ENCODE data around the gene PRDM16. TPM values are rescaled to one million over a fixed set of nuclear protein-coding genes. Genes with fewer than 3 reads are reported as not detected.

PRDM16 gene
- total RNA-seq, 1 experiment from 2014 or later: 0.09 TPM

DNA sequence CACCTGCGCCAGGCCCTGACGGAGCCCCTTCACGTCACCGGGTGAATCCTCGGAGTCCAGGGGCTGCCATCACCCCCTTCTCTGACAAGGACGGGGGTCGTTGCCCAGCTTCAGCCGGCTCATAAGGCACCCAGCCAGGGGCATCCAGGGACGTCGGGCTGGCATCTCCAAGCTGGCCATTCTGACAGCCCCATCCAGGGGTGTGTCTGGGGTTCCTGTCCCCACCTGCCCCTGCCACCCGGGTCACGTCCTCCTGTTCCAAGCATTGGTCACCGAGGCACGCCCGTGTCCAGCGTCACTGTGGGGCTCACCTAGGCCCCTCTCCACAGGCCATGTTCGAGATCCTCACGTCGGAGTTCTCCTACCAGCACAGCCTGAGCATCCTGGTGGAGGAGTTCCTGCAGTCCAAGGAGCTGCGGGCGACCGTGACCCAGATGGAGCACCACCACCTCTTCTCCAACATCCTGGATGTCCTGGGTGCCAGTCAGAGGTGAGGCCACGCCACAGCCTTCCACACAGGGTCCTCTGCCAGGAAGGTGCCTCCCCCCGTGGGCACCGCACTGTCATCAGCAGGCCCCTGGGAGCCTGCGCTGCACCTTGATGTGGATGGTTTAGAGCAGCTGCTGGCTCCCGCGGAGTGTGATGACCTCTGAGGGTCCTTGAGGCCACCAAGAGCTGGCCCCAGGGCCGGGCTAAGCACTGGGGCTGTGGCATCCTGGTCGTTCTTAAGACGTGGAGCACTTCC is 400.3 kb downstream of the PRDM16 start:
- H3K27me3 Mint-ChIP-seq (ENCODE audit: unreplicated experiment): no peaks in the 10 kb centered on the region
- H3K4me3 Mint-ChIP-seq (ENCODE audit: low read depth, unreplicated experiment): no peak overlapping the region
- no peaks in the 10 kb centered on the region for H3K9me3 Mint-ChIP-seq (ENCODE audit: low read depth, unreplicated experiment)
- peaks cover 27% of the 10 kb centered on the region for H3K36me3 Mint-ChIP-seq (ENCODE audit: insufficient read depth, unreplicated experiment)
- intact Hi-C loops (cut with micrococcal nuclease; ENCODE audit: unreplicated experiment): no loop called here
- H3K4me1 Mint-ChIP-seq (ENCODE audit: low read depth, unreplicated experiment): no peaks in the 10 kb centered on the region
- CTCF ChIA-PET: no interaction called here
- DNase-seq: no peak
- TF ChIP-seq, protein P1, sequence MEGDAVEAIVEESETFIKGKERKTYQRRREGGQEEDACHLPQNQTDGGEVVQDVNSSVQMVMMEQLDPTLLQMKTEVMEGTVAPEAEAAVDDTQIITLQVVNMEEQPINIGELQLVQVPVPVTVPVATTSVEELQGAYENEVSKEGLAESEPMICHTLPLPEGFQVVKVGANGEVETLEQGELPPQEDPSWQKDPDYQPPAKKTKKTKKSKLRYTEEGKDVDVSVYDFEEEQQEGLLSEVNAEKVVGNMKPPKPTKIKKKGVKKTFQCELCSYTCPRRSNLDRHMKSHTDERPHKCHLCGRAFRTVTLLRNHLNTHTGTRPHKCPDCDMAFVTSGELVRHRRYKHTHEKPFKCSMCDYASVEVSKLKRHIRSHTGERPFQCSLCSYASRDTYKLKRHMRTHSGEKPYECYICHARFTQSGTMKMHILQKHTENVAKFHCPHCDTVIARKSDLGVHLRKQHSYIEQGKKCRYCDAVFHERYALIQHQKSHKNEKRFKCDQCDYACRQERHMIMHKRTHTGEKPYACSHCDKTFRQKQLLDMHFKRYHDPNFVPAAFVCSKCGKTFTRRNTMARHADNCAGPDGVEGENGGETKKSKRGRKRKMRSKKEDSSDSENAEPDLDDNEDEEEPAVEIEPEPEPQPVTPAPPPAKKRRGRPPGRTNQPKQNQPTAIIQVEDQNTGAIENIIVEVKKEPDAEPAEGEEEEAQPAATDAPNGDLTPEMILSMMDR (IDR thresholded peaks at IDR 0.05; ENCODE audit: unreplicated experiment): no peak
- H3K27ac Mint-ChIP-seq (ENCODE audit: unreplicated experiment): no peak overlapping the region
- no TSS peak for BruUV-seq (replicated peaks)

DNA sequence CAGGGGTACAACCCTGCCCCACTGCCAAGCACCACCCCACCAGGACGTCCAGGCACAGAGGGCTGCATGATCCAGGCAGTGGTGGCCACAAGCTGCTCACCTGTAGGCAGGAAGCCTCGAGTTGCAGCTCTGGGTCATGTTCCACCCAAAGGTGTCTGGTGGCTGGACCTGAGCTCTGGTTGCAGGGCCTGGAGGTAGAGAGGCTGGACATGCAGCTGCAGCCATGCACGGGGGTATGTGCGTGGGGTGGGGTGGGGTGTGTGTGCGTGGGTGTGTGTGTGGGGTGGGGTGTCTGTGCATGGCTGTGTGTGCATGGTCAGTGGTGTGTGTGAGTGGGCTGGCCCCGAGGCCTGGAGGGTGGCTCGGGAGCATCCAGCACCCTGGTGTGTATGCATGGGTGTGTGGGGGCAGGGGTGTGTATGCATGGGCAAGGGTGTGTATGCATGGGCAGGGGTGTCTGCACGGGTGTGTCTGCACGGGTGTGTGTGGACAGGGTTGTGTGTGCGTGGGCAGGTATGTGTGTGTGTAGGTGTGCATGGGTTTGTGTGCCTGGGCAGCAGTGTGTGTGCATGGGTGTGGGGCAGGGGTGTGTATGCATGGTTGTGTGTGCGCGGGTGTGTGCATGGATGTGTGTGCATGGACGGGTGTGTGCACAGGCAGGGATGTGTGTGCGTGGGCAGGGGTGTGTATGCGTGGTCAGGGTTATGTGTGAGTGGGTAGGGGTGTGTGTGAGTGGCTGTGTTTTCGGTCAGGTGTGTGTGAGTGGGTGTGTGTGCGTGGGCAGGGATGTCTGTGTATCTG is 401.0 kb downstream of the PRDM16 start:
- H3K27me3 Mint-ChIP-seq (ENCODE audit: unreplicated experiment): no peaks in the 10 kb centered on the region
- TF ChIP-seq, protein P1 (IDR thresholded peaks at IDR 0.05; ENCODE audit: unreplicated experiment): no peak
- peaks cover 27% of the 10 kb centered on the region for H3K36me3 Mint-ChIP-seq (ENCODE audit: insufficient read depth, unreplicated experiment)
- H3K27ac Mint-ChIP-seq (ENCODE audit: unreplicated experiment): no peak overlapping the region
- intact Hi-C loops (cut with micrococcal nuclease; ENCODE audit: unreplicated experiment): no loop called here
- H3K4me3 Mint-ChIP-seq (ENCODE audit: low read depth, unreplicated experiment): no peak overlapping the region
- H3K9me3 Mint-ChIP-seq (ENCODE audit: low read depth, unreplicated experiment): no peaks in the 10 kb centered on the region
- no peaks in the 10 kb centered on the region for H3K4me1 Mint-ChIP-seq (ENCODE audit: low read depth, unreplicated experiment)
- CTCF ChIA-PET: no interaction called here
- no TSS peak for BruUV-seq (replicated peaks)
- no peak for DNase-seq

DNA sequence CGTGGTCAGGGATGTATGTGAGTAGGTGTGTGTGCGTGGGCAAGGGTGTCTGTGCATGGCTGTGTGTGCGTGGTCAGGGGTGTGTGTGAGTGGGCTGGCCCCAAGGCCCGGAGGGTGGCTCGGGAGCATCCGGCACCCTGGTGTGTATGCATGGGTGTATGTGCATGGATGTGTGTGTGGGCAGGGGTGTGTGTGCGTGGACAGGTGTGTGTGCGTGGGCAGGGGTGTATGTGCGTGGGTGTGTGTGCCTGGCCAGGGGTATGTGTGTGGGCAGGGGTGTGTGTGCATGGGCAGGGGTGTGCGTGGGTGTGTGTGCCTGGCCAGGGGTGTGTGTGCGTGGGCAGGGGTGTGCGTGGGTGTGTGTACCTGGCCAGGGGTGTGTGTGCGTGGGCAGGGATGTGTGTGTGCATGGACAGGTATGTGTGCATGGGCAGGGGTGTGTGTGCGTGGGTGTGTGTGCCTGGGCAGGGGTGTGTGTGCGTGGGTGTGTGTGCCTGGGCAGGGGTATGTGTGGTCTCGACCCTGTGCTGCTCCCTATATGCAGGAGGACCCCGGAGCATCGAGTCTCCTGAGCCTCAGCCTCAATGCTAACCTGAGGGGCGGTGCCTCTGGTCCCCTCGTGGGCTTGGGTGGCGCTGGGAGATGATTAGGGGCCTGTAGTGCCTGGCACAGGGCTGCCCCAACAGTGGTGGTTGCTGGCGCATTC is 401.8 kb downstream of the PRDM16 start:
- H3K4me1 Mint-ChIP-seq (ENCODE audit: low read depth, unreplicated experiment): no peaks in the 10 kb centered on the region
- H3K4me3 Mint-ChIP-seq (ENCODE audit: low read depth, unreplicated experiment): no peak overlapping the region
- CTCF ChIA-PET: interaction anchor here (1.9 kb wide), 1 partner anchor 18 kb away, joined by 17 read pairs; no protein-coding TSS in a partner anchor
- intact Hi-C loops (cut with micrococcal nuclease; ENCODE audit: unreplicated experiment): no loop called here
- TF ChIP-seq, protein P1 (IDR thresholded peaks at IDR 0.05; ENCODE audit: unreplicated experiment): no peak
- BruUV-seq (replicated peaks): no TSS peak
- H3K36me3 Mint-ChIP-seq (ENCODE audit: insufficient read depth, unreplicated experiment): peaks cover 24% of the 10 kb centered on the region
- no peaks in the 10 kb centered on the region for H3K9me3 Mint-ChIP-seq (ENCODE audit: low read depth, unreplicated experiment)
- H3K27me3 Mint-ChIP-seq (ENCODE audit: unreplicated experiment): no peaks in the 10 kb centered on the region
- DNase-seq: no peak
- H3K27ac Mint-ChIP-seq (ENCODE audit: unreplicated experiment): no peak overlapping the region

DNA sequence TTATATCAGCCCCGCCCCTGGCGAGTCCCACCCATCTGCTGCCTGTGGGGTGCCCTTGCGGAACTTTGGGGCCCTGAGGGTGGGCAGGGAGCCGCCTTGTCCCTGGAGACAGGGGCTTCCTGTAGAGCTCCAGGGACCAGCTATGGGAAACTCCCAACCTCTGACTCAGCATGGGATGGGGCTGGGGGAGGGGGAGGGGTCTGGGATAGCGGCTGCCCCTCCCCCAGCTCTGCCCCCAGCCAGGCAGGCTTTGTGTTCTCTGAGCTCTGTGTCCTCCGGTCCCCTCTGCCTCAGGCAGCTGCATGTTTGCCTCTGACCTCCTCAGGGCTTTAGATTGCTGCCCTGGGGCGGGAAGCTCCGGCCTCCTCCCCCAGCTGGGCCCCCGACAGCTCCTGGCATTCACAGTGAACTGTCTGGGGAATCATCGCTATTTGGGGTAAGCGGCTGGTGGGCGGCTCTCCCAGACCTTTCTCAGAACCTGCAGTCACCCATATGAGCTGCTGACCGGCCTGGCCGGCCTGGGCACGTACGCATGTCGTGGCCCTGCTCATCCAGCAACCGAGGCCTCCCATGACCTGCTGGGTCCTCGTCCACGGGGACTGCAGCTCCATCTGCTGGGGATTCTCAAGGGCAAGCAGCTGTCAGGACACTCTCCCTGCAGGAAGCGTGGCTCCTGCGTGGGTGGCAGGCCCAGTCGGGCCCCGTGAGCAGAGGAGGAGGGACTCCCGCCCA is 402.5 kb downstream of the PRDM16 start:
- Mint-ChIP-seq H3K27ac (ENCODE audit: unreplicated experiment) (no peak overlapping the region), H3K36me3 (ENCODE audit: insufficient read depth, unreplicated experiment) (peaks cover 22% of the 10 kb centered on the region), H3K27me3 (ENCODE audit: unreplicated experiment) (no peaks in the 10 kb centered on the region), H3K4me3 (ENCODE audit: low read depth, unreplicated experiment) (no peak overlapping the region), H3K9me3 (ENCODE audit: low read depth, unreplicated experiment) (no peaks in the 10 kb centered on the region), H3K4me1 (ENCODE audit: low read depth, unreplicated experiment) (no peaks in the 10 kb centered on the region)
- intact Hi-C loops (cut with micrococcal nuclease; ENCODE audit: unreplicated experiment): no loop called here
- CTCF ChIA-PET: interaction anchor here (1.9 kb wide), 1 partner anchor 19 kb away, joined by 17 read pairs; no protein-coding TSS in a partner anchor
- BruUV-seq (replicated peaks): no TSS peak
- TF ChIP-seq, protein P1 (IDR thresholded peaks at IDR 0.05; ENCODE audit: unreplicated experiment): no peak
- DNase-seq: no peak
